ENCODE results near the gene LRRC71. TPM values are rescaled to one million over a fixed set of nuclear protein-coding genes. Genes with fewer than 3 reads are reported as not detected.

Gene LRRC71
- polyA plus RNA-seq, 1 of the 3 experiments (the other 2 are of a cell fraction): 0.03 TPM

- DNase-seq: no peak
- Histone ChIP-seq H4K20me1 (ENCODE audit: insufficient read depth) (no peaks in the 10 kb centered on the region), H3K4me3 (ENCODE audit: low read depth in 2 of 2, low read length in 1 of 2) (no peak overlapping the region), H2AFZ (ENCODE audit: low read depth) (no peak overlapping the region), H3K79me2 (ENCODE audit: insufficient read depth) (no peaks in the 10 kb centered on the region), H3K9me2 (no peaks in the 10 kb centered on the region), H3K9me3 (no peaks in the 10 kb centered on the region), H3K27me3 (ENCODE audit: insufficient read depth) (no peaks in the 10 kb centered on the region; the same call in 1 of the 2 replicates), H3K27ac (ENCODE audit: low read depth in 2 of 2, low read length in 1 of 2) (no peak overlapping the region), H3K36me3 (replicated peaks in 1 of 2; ENCODE audit: control insufficient read depth in 1 of 2, insufficient read depth in 2 of 2, low read length in 1 of 2) (no peaks in the 10 kb centered on the region), H3K4me1 (ENCODE audit: control insufficient read depth in 1 of 2, insufficient read depth in 2 of 2, low read depth in 1 of 2, low read length in 1 of 2) (peaks cover 0 to 36% of the 10 kb centered on the region in 2 experiments; a peak in 1 of 4 replicates), H3K4me2 (no peak overlapping the region), H3K9ac (no peak overlapping the region), H3F3A (replicated peaks; ENCODE audit: insufficient read depth) (no peaks in the 10 kb centered on the region)
- no peak for TF ChIP-seq MAX (IDR thresholded peaks at IDR 0.05; ENCODE audit: low read depth)
- CTCF ChIA-PET: interaction anchor here (1.1 to 21.6 kb wide), 8 partner anchors 9 to 155 kb away, joined by 3 to 455 read pairs (median 6); partner anchors contain the start of genes INSRR and NTRK1
- POLR2A ChIA-PET: interaction anchor here (1.3 kb wide), 1 partner anchor 80 kb away, joined by 3 read pairs; no protein-coding TSS in a partner anchor
- WGBS (ENCODE audit: low lambda C conversion rate): 61% methylated on average over 4 of the region's 10 CpGs
Measured at GRCh38 chr1:156881101-156881500, 39.3 kb upstream of the LRRC71 start.

- no peak overlapping the region for H3K9ac ChIP-seq
- H3K27ac ChIP-seq (ENCODE audit: low read depth in 2 of 2, low read length in 1 of 2): no peak overlapping the region
- no peaks in the 10 kb centered on the region for H3K9me3 ChIP-seq
- ChIA-PET CTCF (interaction anchor here (1.0 to 21.6 kb wide), 7 partner anchors 8 to 156 kb away, joined by 3 to 455 read pairs (median 4); partner anchors contain the start of genes INSRR and NTRK1), POLR2A (interaction anchor here (1.3 kb wide), 1 partner anchor 80 kb away, joined by 3 read pairs; no protein-coding TSS in a partner anchor)
- no peak for TF ChIP-seq NFIC (IDR thresholded peaks at IDR 0.05; ENCODE audit: borderline replicate concordance)
- TF ChIP-seq FOXM1 (IDR thresholded peaks at IDR 0.05; ENCODE audit: low read depth): no peak
- no peak for TF ChIP-seq ZBTB33 (IDR thresholded peaks at IDR 0.05; ENCODE audit: borderline replicate concordance, low read depth)
- TF ChIP-seq CTCF (IDR thresholded peaks at IDR 0.05): no peak
- TF ChIP-seq FOXJ3 (CRISPR knock-in tag; IDR thresholded peaks at IDR 0.05): no peak
- TF ChIP-seq RXRA (IDR thresholded peaks at IDR 0.05; ENCODE audit: borderline replicate concordance, low read depth): no peak
- no peak for TF ChIP-seq IRF3 (IDR thresholded peaks at IDR 0.05; ENCODE audit: low read depth, low read length)
- TF ChIP-seq PBX3 (IDR thresholded peaks at IDR 0.05): no peak
- no peak for TF ChIP-seq MEF2A (IDR thresholded peaks at IDR 0.05; ENCODE audit: borderline replicate concordance, low read depth)
- TF ChIP-seq TAF1 (IDR thresholded peaks at IDR 0.05; ENCODE audit: borderline replicate concordance, low read depth, low read length): no peak
- TF ChIP-seq GABPA (IDR thresholded peaks at IDR 0.05; ENCODE audit: low read depth): no peak
- TF ChIP-seq MAX (IDR thresholded peaks at IDR 0.05; ENCODE audit: low read depth): no peak
- TF ChIP-seq YY1 (IDR thresholded peaks at IDR 0.05; ENCODE audit: low read depth): no peak
- no peak for TF ChIP-seq TCF12 (IDR thresholded peaks at IDR 0.05)
- TF ChIP-seq FOSL2 (IDR thresholded peaks at IDR 0.05; ENCODE audit: borderline replicate concordance, low read depth): no peak
- no peaks in the 10 kb centered on the region for H3F3A ChIP-seq (replicated peaks; ENCODE audit: insufficient read depth)
- no peak overlapping the region for H3K4me3 ChIP-seq (ENCODE audit: low read depth in 2 of 2, low read length in 1 of 2)
- H3K4me1 ChIP-seq (ENCODE audit: control insufficient read depth in 1 of 2, insufficient read depth in 2 of 2, low read depth in 1 of 2, low read length in 1 of 2): peaks cover 0 to 41% of the 10 kb centered on the region in 2 experiments; a peak in 1 of 4 replicates
- H3K36me3 ChIP-seq (replicated peaks in 1 of 2; ENCODE audit: control insufficient read depth in 1 of 2, insufficient read depth in 2 of 2, low read length in 1 of 2): no peaks in the 10 kb centered on the region
- DNase-seq: no peak
- H3K79me2 ChIP-seq (ENCODE audit: insufficient read depth): no peaks in the 10 kb centered on the region
- 64% methylated on average over 3 of the region's 4 CpGs for WGBS (ENCODE audit: low lambda C conversion rate)
- H4K20me1 ChIP-seq (ENCODE audit: insufficient read depth): no peaks in the 10 kb centered on the region
- no peak overlapping the region for H3K4me2 ChIP-seq
- no peaks in the 10 kb centered on the region; the same call in 1 of the 2 replicates for H3K27me3 ChIP-seq (ENCODE audit: insufficient read depth)
- no peak overlapping the region for H2AFZ ChIP-seq (ENCODE audit: low read depth)
- H3K9me2 ChIP-seq: no peaks in the 10 kb centered on the region
Measured at GRCh38 chr1:156881663-156882062, 38.8 kb upstream of the LRRC71 start.
